ENCODE data around the gene CCDC116.
"Not testable (repeated sequence)": the region's sequence is repeated elsewhere in the genome, so short reads cannot be mapped to it uniquely, and the experiment has no call there.

CCDC116 gene

GRCh38 chr22:21629255-21630149, 3.1 kb upstream of the CCDC116 start, which contains the start of gene YDJC:
Gene YDJC, minus strand, starts transcription at chr22:21630022. Its CDS starts 8 bp downstream, at chr22:21630014.
- no peak for TF ChIP-seq JUND (IDR thresholded peaks at IDR 0.05; ENCODE audit: low read depth)
- peak; percentile 66 to 94 for DNase-seq (ENCODE audit: low read depth in 1 of 2, low spot score in 1 of 2)
- in situ Hi-C loops (cut with HindIII; ENCODE audit: low pct_unique_long_range_greater_than_20kb, low sequenced_read_pairs), result no loop called here

DNA sequence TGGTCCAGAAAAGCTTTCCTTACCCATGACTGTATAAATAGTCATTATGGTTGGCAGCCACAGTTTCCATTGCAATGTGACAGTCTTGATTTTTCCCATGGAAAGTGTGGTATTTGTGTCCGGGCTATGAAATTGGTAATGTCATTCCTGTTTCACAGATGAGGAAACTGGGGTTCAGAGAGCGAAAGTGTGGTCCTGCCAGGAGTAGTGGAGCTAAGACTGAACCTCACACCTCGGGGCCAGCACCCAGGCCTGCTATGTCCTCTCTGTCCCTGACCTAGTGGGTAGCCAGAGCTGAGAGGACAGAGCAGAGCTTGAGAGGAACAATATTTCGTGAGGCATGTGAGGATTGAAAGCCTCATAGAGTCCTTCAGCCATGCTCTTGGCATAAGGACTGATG, 1.5 kb upstream of the CCDC116 start:
- TF ChIP-seq JUND (IDR thresholded peaks at IDR 0.05; ENCODE audit: low read depth), result no peak
- DNase-seq (ENCODE audit: low read depth in 1 of 2, low spot score in 1 of 2), result no peak
- in situ Hi-C loops (cut with HindIII; ENCODE audit: low pct_unique_long_range_greater_than_20kb, low sequenced_read_pairs), result no loop called here

- in situ Hi-C loops (cut with HindIII; ENCODE audit: low pct_unique_long_range_greater_than_20kb, low sequenced_read_pairs), result no loop called here
- DNase-seq (ENCODE audit: low read depth in 1 of 2, low spot score in 1 of 2), result no peak
- TF ChIP-seq JUND (IDR thresholded peaks at IDR 0.05; ENCODE audit: low read depth), result no peak
These were observed 371 bp downstream of the CCDC116 start for GRCh38 chr22:21632931-21633330.

DNA sequence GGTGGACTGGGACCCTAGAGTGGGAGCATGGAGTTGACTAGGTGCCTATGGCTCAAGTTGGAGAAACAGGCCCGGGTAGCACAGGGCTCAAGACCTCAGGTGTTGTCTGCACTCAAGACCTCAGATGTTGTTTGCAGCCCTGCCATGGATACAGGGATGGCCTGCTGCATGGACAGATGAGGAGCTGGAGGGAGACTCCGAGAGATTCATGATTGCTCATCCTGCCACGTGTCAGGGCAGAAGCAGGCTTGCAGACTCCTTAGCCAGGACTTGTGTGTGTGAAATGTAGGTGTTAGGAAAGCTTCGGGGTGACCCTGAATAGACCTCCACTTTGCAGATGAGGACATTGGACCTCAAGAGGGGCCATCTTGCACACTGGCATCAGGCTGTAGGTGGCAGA, 921 bp downstream of the CCDC116 start:
- no peak for DNase-seq (ENCODE audit: low read depth in 1 of 2, low spot score in 1 of 2)
- in situ Hi-C loops (cut with HindIII; ENCODE audit: low pct_unique_long_range_greater_than_20kb, low sequenced_read_pairs), result no loop called here
- no peak for TF ChIP-seq JUND (IDR thresholded peaks at IDR 0.05; ENCODE audit: low read depth)

GRCh38 chr22:21634081-21634480, 1.5 kb downstream of the CCDC116 start:
- in situ Hi-C loops (cut with HindIII; ENCODE audit: low pct_unique_long_range_greater_than_20kb, low sequenced_read_pairs), result no loop called here
- TF ChIP-seq JUND (IDR thresholded peaks at IDR 0.05; ENCODE audit: low read depth), result no peak
- DNase-seq (ENCODE audit: low read depth in 1 of 2, low spot score in 1 of 2), result no peak

DNA sequence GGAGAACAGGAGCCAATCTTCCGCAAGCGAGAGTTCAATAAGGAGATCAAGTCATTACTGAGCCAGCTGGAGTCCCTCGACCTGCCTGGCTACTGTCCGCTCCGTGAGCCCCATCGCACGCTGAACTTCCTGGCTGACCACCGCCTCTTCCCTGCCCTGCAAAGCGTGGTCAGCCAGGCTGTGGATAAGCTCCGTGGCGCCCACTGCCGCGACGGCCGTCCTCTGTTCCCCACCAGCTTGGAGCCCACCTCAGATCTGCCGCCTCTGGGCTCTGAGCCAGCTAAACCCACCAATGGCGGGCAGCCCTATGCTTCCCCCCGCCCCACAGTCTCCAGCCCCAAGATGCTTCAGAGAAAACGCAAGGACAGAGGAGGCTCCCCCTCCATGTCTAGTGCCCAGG, 2.3 kb downstream of the CCDC116 start:
- DNase-seq (ENCODE audit: low read depth in 1 of 2, low spot score in 1 of 2), result no peak
- in situ Hi-C loops (cut with HindIII; ENCODE audit: low pct_unique_long_range_greater_than_20kb, low sequenced_read_pairs), result no loop called here
- no peak for TF ChIP-seq JUND (IDR thresholded peaks at IDR 0.05; ENCODE audit: low read depth)

DNA sequence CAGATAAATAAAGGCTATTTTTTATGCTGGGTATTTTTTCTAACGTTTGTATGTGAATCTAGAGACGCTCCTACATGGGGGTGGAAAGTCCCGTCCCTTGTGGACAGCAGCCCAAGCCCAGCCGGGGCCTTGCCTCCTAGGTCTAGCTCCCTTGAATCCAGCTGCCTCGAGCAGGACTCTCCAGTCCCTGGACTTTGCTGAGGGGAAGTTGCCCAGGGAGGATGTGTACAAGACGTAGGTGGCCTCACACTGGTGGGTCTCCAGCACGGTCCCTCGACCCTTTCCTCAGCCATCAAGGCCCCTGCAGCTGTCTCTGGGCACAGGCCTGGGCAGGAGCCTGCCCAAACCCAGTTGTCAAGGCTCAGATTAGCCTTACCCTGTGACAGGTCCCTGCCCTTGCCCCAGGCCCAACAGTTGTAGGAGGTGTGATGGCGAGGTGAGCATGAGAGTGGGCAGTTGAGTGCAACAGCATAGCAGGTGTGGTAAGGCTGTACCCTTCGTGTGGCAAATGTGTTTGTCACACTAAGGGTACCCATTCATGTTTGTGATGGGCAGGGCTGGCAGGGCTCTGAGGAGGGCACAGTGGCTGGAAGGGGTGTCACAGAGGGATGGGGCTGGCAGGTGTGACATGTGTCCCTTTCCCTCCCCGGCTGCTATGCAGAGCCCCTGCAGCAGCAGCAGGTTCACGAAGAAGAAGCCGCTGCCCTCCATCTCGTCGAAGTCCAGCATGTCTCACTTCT, 3.4 kb downstream of the CCDC116 start:
- no peak for DNase-seq (ENCODE audit: low read depth in 1 of 2, low spot score in 1 of 2)
- in situ Hi-C loops (cut with HindIII; ENCODE audit: low pct_unique_long_range_greater_than_20kb, low sequenced_read_pairs), result no loop called here

DNA sequence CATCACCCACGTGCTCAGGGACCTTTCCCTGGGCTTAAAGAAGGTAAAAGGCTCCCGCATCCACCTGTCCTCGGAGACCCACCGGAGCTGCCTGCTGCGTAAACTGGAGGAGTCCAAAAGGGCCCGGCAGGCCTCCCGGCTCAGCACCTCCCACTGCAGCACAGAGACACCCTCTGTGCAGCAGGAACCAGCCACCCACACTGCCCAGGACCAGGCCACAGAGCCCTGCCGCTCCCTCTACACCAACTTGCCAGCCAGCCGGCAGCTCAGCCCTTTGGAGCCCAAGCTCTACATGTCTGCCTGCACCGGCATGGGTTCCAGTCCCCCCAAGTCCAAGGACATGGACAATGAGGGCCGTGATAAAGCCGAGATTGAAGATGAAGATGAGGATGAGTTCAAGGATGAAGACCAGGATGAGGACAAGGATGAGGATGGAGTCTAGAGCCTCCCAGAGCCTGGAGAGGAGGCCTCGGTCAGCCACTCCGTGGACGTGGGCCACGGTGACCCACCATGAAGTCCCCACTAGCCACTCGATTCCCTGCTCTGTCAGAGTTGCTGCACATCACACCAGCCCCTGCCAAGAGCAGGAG, 4.2 kb downstream of the CCDC116 start:
- no peak for TF ChIP-seq JUND (IDR thresholded peaks at IDR 0.05; ENCODE audit: low read depth)
- in situ Hi-C loops (cut with HindIII; ENCODE audit: low pct_unique_long_range_greater_than_20kb, low sequenced_read_pairs), result no loop called here
- no peak for DNase-seq (ENCODE audit: low read depth in 1 of 2, low spot score in 1 of 2)

More for the DNA sequence above, 3.4 kb downstream of the CCDC116 start:
- no peak for TF ChIP-seq JUND (IDR thresholded peaks at IDR 0.05; ENCODE audit: low read depth)

DNA sequence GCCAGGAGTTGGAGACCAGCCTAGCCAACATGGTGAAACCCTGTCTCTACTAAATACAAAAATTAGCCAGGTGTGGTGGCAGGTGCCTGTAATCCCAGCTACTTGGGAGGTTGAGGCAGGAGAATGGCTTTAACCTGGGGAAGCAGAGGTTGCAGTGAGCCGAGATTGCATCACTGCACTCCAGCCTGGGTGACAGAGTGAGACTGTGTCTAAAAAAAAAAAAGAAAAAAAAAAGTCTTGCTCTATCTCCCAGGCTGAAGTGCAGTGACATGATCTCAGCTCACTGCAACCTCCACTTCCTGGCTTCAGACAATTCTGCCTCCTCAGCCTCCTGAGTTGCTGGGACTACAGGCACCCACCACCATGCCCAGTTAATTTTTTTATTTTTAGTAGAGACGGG, 4.9 kb downstream of the CCDC116 start:
- in situ Hi-C loops (cut with HindIII; ENCODE audit: low pct_unique_long_range_greater_than_20kb, low sequenced_read_pairs); DNase-seq (ENCODE audit: low read depth in 1 of 2, low spot score in 1 of 2): not testable (repeated sequence)

DNA sequence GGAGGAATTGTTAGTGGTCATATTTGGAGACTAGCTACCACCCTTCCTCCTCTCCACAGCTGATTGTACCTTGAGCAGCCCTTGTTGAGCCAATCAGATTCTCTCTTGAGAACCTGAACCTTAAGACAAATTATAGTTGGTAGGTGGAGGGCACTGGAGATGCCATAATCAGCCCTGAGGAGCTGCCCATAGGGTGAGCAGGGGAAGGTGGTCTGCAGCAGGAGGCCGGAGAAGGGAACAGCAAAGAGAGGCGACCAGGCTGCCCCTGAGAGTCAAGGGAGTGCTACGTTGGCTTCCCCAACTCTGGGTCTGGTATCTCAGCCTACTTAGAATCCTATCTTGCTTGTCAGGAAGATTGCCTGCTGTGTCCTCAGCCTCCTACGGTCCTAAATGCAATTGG, 6.8 kb downstream of the CCDC116 start:
- no peak for TF ChIP-seq JUND (IDR thresholded peaks at IDR 0.05; ENCODE audit: low read depth)
- no peak for DNase-seq (ENCODE audit: low read depth in 1 of 2, low spot score in 1 of 2)
- in situ Hi-C loops (cut with HindIII; ENCODE audit: low pct_unique_long_range_greater_than_20kb, low sequenced_read_pairs), result no loop called here

DNA sequence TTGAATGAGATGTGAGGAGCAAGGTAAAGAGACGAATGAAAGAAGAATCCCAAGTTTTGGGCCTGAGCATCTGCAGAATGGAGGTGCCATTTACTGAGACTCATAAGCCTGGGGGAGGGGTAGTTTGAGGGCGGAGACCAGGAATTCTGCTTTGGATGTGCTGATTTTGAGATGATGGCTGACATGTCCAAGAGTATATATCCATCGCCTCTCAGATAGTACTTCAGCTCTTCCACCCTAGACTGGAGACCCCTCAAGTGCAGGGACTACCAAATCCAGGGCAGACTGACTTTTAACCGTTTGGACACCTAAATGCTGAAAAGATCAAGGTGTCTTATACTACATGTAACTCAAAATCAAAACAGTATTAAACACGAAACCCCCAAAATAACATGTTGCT, 8.2 kb downstream of the CCDC116 start:
- DNase-seq (ENCODE audit: low read depth in 1 of 2, low spot score in 1 of 2), result no peak
- in situ Hi-C loops (cut with HindIII; ENCODE audit: low pct_unique_long_range_greater_than_20kb, low sequenced_read_pairs), result no loop called here
- no peak for TF ChIP-seq JUND (IDR thresholded peaks at IDR 0.05; ENCODE audit: low read depth)

GRCh38 chr22:21641417-21641788, 8.8 kb downstream of the CCDC116 start:
- peak in 1 of 2 experiments; percentile 67 for DNase-seq (ENCODE audit: low read depth in 1 of 2, low spot score in 1 of 2)
- no peak for TF ChIP-seq JUND (IDR thresholded peaks at IDR 0.05; ENCODE audit: low read depth)
- in situ Hi-C loops (cut with HindIII; ENCODE audit: low pct_unique_long_range_greater_than_20kb, low sequenced_read_pairs), result no loop called here
